GM23338 (cell line): ENCODE data around the gene COX4I1.

Source experiments
- POLR2AphosphoS5 ChIP-seq: IDR thresholded peaks from 2 replicates; pipeline ENCODE4 v1.6.1; 2016; ENCODE audit warnings: antibody characterized with exemption, low read depth
- TF ChIP-seq, protein P1 (sequence below), 2 experiments: fragments of 200-600 bp in 1 of 2; sonication (generic) in 1 of 2; conservative IDR thresholded peaks; 2 replicates each; pipeline versions ENCODE4 v1.5.1 to v1.6.1; 2016 to 2017; ENCODE audit warnings: antibody characterized with exemption in 2 of 2, low read depth in 2 of 2, mild to moderate bottlenecking in 2 of 2, moderate library complexity in 1 of 2

DNA sequence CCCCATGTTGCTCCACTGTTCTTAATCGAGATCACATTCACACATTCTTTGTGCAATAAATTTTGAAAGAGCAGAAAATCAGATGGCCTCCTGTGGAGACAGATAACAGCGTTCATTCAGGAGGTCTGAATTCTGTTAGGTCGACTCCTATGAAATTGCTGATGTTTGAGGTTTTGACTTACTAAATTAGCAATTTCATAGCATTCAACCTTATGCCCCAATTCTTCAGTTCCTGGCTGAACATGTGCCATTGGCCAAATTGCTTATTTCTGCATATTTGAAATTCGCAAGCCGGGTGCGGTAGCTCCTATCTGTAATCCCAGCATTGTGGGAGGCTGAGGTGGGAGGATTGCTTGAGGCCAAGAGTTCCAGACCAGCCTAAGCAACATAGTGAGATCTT is 26.5 kb upstream of the COX4I1 start:
- TF ChIP-seq, protein P1, sequence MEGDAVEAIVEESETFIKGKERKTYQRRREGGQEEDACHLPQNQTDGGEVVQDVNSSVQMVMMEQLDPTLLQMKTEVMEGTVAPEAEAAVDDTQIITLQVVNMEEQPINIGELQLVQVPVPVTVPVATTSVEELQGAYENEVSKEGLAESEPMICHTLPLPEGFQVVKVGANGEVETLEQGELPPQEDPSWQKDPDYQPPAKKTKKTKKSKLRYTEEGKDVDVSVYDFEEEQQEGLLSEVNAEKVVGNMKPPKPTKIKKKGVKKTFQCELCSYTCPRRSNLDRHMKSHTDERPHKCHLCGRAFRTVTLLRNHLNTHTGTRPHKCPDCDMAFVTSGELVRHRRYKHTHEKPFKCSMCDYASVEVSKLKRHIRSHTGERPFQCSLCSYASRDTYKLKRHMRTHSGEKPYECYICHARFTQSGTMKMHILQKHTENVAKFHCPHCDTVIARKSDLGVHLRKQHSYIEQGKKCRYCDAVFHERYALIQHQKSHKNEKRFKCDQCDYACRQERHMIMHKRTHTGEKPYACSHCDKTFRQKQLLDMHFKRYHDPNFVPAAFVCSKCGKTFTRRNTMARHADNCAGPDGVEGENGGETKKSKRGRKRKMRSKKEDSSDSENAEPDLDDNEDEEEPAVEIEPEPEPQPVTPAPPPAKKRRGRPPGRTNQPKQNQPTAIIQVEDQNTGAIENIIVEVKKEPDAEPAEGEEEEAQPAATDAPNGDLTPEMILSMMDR (conservative IDR thresholded peaks at IDR 0.05; ENCODE audit: low read depth in 2 of 2) = no peak
- no peak for TF ChIP-seq POLR2AphosphoS5
